Thyroid gland (tissue), 4 donors: ENCODE results near the gene CCDC181. TPM values are rescaled to one million over a fixed set of nuclear protein-coding genes. Genes with fewer than 3 reads are reported as not detected.
"Not testable (repeated sequence)": the region's sequence is repeated elsewhere in the genome, so short reads cannot be mapped to it uniquely, and the experiment has no call there.

Experiments
- DNase-seq, 2 donors: peaks; one replicate each; pipeline ENCODE4 v3.0.0-alpha.2; 2019
- H3K27ac ChIP-seq, 3 donors: fragments of 200-600 bp; sonication (generic); 1 replicate in 2 of 3; 2 replicates in 1 of 3; pipeline ENCODE4 v1.5.1; 2016 to 2019; ENCODE audit warnings: mild to moderate bottlenecking in 1 of 3, moderate library complexity in 1 of 3
- H3K27me3 ChIP-seq: fragments of 200-600 bp; sonication (generic); one replicate; pipeline ENCODE4 v1.5.1; 2019
- H3K36me3 ChIP-seq, 2 donors: fragments of 200-600 bp; sonication (generic); one replicate each; pipeline ENCODE4 v1.5.1; 2016 to 2019
- H3K4me1 ChIP-seq, 2 donors: fragments of 200-600 bp; sonication (generic); one replicate each; pipeline ENCODE4 v1.5.1; 2017 to 2019
- H3K4me3 ChIP-seq, 3 donors: fragments of 200-600 bp; sonication (generic); replicated peaks in 1 of 3; 1 replicate in 2 of 3; 2 replicates in 1 of 3; pipeline ENCODE4 v1.5.1; 2016; ENCODE audit warnings: mild to moderate bottlenecking in 1 of 3
- H3K9me3 ChIP-seq: fragments of 200-600 bp; sonication (generic); one replicate; pipeline ENCODE4 v1.5.1; 2017
- CTCF ChIP-seq, 6 experiments: fragments of 200-600 bp in 3 of 6; fragments of 450-650 bp in 3 of 6; sonication (generic) in 3 of 6; IDR thresholded peaks; one replicate each; pipeline ENCODE4 v1.5.1; 2016 to 2019; ENCODE audit warnings: antibody characterized with exemption in 6 of 6, mild to moderate bottlenecking in 2 of 6, inconsistent platforms in 1 of 6, moderate library complexity in 1 of 6
- POLR2A ChIP-seq, 2 donors: fragments of 450-650 bp; IDR thresholded peaks; one replicate each; pipeline ENCODE4 v1.6.1; 2017; ENCODE audit warnings: antibody characterized with exemption in 2 of 2, mild to moderate bottlenecking in 2 of 2, moderate library complexity in 1 of 2
- WGBS, 2 donors: methylation state at CpG; one replicate each; pipeline ENCODE4 v1.1.5; 2017; 5-methylcytosine and 5-hydroxymethylcytosine counted together
- intact Hi-C: fragments of 100-400 bp; cut with DNase I; formaldehyde crosslinking; loops from one replicate; pipeline ENCODE4 v1.15.1; 2023
- total RNA-seq, 4 donors: library from RNA; depleted of rRNA; stranded (reverse); fragments of >200 nt; gene quantifications; one replicate each; pipeline ENCODE4 v1.2.3, GENCODE V29; 2016

CCDC181 gene
- total RNA-seq, 4 donors from 2014 or later = 0.40 to 0.63 (median 0.56) TPM; not detected in 1

GRCh38 chr1:169451218-169451824 is 24.0 kb upstream of the CCDC181 start:
- H3K4me1 ChIP-seq = no peaks in the 10 kb centered on the region
- no peaks in the 10 kb centered on the region for H3K9me3 ChIP-seq
- H3K27ac ChIP-seq = no peak overlapping the region
- no peaks in the 10 kb centered on the region for H3K36me3 ChIP-seq
- intact Hi-C loops = no loop called here
- H3K4me3 ChIP-seq = no peak overlapping the region
- H3K27me3 ChIP-seq = no peaks in the 10 kb centered on the region
- WGBS, 2 donors = 78 to 84% methylated on average over 1 of the region's 1 CpG
- DNase-seq = no peak
- TF ChIP-seq CTCF (IDR thresholded peaks at IDR 0.05) (no peak), POLR2A (IDR thresholded peaks at IDR 0.05) (no peak)

GRCh38 chr1:169443923-169444322 is 16.6 kb upstream of the CCDC181 start:
- Histone ChIP-seq H3K27ac (no peak overlapping the region), H3K36me3 (no peaks in the 10 kb centered on the region), H3K4me3 (no peak overlapping the region), H3K4me1 (no peaks in the 10 kb centered on the region), H3K9me3 (no peaks in the 10 kb centered on the region), H3K27me3 (no peaks in the 10 kb centered on the region)
- WGBS, 2 donors = 66 to 70% methylated on average over 3 of the region's 3 CpGs
- intact Hi-C loops = no loop called here
- TF ChIP-seq POLR2A (IDR thresholded peaks at IDR 0.05) = no peak
- no peak for TF ChIP-seq CTCF (IDR thresholded peaks at IDR 0.05)
- no peak for DNase-seq

GRCh38 chr1:169426174-169426705 is 1.0 kb downstream of the CCDC181 start:
- no peak for DNase-seq
- Histone ChIP-seq H3K4me1 (peaks cover 0 to 6% of the 10 kb centered on the region in 2 donors), H3K27me3 (no peaks in the 10 kb centered on the region), H3K36me3 (no peaks in the 10 kb centered on the region), H3K9me3 (no peaks in the 10 kb centered on the region), H3K4me3 (no peak overlapping the region), H3K27ac (no peak overlapping the region)
- 66 to 69% methylated on average over 6 of the region's 6 CpGs for WGBS, 2 donors
- TF ChIP-seq CTCF (IDR thresholded peaks at IDR 0.05) (no peak), POLR2A (IDR thresholded peaks at IDR 0.05) (no peak)
- intact Hi-C loops = no loop called here

GRCh38 chr1:169421309-169421708 is 6.0 kb downstream of the CCDC181 start:
- WGBS, 2 donors = 90 to 96% methylated on average over 5 of the region's 5 CpGs
- Histone ChIP-seq H3K4me1 (no peaks in the 10 kb centered on the region), H3K27me3 (no peaks in the 10 kb centered on the region), H3K4me3 (no peak overlapping the region), H3K9me3 (no peaks in the 10 kb centered on the region), H3K27ac (no peak overlapping the region), H3K36me3 (no peaks in the 10 kb centered on the region)
- intact Hi-C loops = no loop called here
- TF ChIP-seq CTCF (IDR thresholded peaks at IDR 0.05) (no peak), POLR2A (IDR thresholded peaks at IDR 0.05) (no peak)
- no peak for DNase-seq

GRCh38 chr1:169414952-169415351 is 12.3 kb downstream of the CCDC181 start:
- H3K4me1 ChIP-seq = no peaks in the 10 kb centered on the region
- H3K4me3 ChIP-seq = no peak overlapping the region
- H3K27me3 ChIP-seq = no peaks in the 10 kb centered on the region
- H3K36me3 ChIP-seq = no peaks in the 10 kb centered on the region
- no peak for DNase-seq
- intact Hi-C loops = no loop called here
- TF ChIP-seq POLR2A (IDR thresholded peaks at IDR 0.05) (no peak), CTCF (IDR thresholded peaks at IDR 0.05) (no peak)
- no peak overlapping the region for H3K27ac ChIP-seq
- no peaks in the 10 kb centered on the region for H3K9me3 ChIP-seq
- WGBS, 2 donors = 78 to 92% methylated on average over 2 of the region's 2 CpGs

- DNase-seq, H3K4me3 ChIP-seq, intact Hi-C loops, H3K36me3 ChIP-seq, H3K9me3 ChIP-seq, H3K4me1 ChIP-seq, H3K27me3 ChIP-seq, H3K27ac ChIP-seq: not testable (repeated sequence)
- WGBS, 2 donors = 90 to 100% methylated on average over 1 to 4 of the region's 5 CpGs
Observed at GRCh38 chr1:169408340-169408739, 18.9 kb downstream of the CCDC181 start.

GRCh38 chr1:169402578-169402977 is 24.7 kb downstream of the CCDC181 start:
- H3K27me3 ChIP-seq, H3K9me3 ChIP-seq, DNase-seq, intact Hi-C loops, H3K4me3 ChIP-seq, H3K36me3 ChIP-seq, H3K27ac ChIP-seq, H3K4me1 ChIP-seq: not testable (repeated sequence)
- WGBS, 2 donors = 88 to 100% methylated on average over 1 of the region's 1 CpG
